ENCODE results near the gene FAAH.

GRCh38 chr1:46394872-46395465 is 852 bp downstream of the FAAH start:
- TF ChIP-seq PRDM15 (CRISPR knock-in tag; IDR thresholded peaks at IDR 0.05), result no peak
- TF ChIP-seq, protein P1, sequence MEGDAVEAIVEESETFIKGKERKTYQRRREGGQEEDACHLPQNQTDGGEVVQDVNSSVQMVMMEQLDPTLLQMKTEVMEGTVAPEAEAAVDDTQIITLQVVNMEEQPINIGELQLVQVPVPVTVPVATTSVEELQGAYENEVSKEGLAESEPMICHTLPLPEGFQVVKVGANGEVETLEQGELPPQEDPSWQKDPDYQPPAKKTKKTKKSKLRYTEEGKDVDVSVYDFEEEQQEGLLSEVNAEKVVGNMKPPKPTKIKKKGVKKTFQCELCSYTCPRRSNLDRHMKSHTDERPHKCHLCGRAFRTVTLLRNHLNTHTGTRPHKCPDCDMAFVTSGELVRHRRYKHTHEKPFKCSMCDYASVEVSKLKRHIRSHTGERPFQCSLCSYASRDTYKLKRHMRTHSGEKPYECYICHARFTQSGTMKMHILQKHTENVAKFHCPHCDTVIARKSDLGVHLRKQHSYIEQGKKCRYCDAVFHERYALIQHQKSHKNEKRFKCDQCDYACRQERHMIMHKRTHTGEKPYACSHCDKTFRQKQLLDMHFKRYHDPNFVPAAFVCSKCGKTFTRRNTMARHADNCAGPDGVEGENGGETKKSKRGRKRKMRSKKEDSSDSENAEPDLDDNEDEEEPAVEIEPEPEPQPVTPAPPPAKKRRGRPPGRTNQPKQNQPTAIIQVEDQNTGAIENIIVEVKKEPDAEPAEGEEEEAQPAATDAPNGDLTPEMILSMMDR (IDR thresholded peaks at IDR 0.05 in 2 of 3, conservative IDR thresholded peaks at IDR 0.05 in 1 of 3; ENCODE audit: control insufficient read depth in 2 of 3, extremely low read depth in 1 of 3, insufficient read depth in 1 of 3, low read depth in 3 of 3, low read length in 3 of 3), result no peak
- TF ChIP-seq POLR2A (IDR thresholded peaks at IDR 0.05; ENCODE audit: low read depth, low read length), result no peak
- TF ChIP-seq ZNF592 (IDR thresholded peaks at IDR 0.05), result no peak
- no peak for TF ChIP-seq KAT2A (conservative IDR thresholded peaks at IDR 0.05; ENCODE audit: control insufficient read depth, low read depth, low read length)
- TF ChIP-seq TBL1XR1 (IDR thresholded peaks at IDR 0.05; ENCODE audit: low read depth, low read length), result no peak
- TF ChIP-seq, protein P2, sequence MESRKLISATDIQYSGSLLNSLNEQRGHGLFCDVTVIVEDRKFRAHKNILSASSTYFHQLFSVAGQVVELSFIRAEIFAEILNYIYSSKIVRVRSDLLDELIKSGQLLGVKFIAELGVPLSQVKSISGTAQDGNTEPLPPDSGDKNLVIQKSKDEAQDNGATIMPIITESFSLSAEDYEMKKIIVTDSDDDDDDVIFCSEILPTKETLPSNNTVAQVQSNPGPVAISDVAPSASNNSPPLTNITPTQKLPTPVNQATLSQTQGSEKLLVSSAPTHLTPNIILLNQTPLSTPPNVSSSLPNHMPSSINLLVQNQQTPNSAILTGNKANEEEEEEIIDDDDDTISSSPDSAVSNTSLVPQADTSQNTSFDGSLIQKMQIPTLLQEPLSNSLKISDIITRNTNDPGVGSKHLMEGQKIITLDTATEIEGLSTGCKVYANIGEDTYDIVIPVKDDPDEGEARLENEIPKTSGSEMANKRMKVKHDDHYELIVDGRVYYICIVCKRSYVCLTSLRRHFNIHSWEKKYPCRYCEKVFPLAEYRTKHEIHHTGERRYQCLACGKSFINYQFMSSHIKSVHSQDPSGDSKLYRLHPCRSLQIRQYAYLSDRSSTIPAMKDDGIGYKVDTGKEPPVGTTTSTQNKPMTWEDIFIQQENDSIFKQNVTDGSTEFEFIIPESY (IDR thresholded peaks at IDR 0.05), result no peak
